Smooth muscle cell (in vitro differentiated cells): ENCODE results near the gene TMEM44. TPM values are rescaled to one million over a fixed set of nuclear protein-coding genes. Genes with fewer than 3 reads are reported as not detected.

Experiments
- DNase-seq: peaks from one replicate; lab custom pipeline; 2025; ENCODE audit not compliant: unreplicated experiment; lab: John Stamatoyannopoulos, UW
- H2AFZ ChIP-seq: fragments of 200-600 bp; sonication (generic); 2 replicates; pipeline ENCODE4 v1.6.0; 2016; ENCODE audit warnings: antibody characterized with exemption, low read depth, mild to moderate bottlenecking
- H3F3A ChIP-seq: fragments of 200-600 bp; sonication (generic); 2 replicates; pipeline ENCODE4 v1.6.0; 2017; ENCODE audit warnings: antibody characterized with exemption, low read depth
- H3K27ac ChIP-seq: fragments of 200-600 bp; sonication (generic); 2 replicates; pipeline ENCODE4 v1.5.1; 2016; ENCODE audit warnings: low read depth, mild to moderate bottlenecking
- H3K27me3 ChIP-seq: fragments of 200-600 bp; sonication (generic); 2 replicates; pipeline ENCODE4 v1.6.1; 2016; ENCODE audit warnings: low read depth, mild to moderate bottlenecking
- H3K36me3 ChIP-seq: fragments of 200-600 bp; sonication (generic); 2 replicates; pipeline ENCODE4 v1.5.1; 2016; ENCODE audit warnings: low read depth
- H3K4me1 ChIP-seq: fragments of 200-600 bp; sonication (generic); 2 replicates; pipeline ENCODE4 v1.5.1; 2016; ENCODE audit warnings: low read depth
- H3K4me2 ChIP-seq: fragments of 200-600 bp; sonication (generic); 2 replicates; pipeline ENCODE4 v1.6.0; 2016; ENCODE audit warnings: mild to moderate bottlenecking
- H3K4me3 ChIP-seq: fragments of 200-600 bp; sonication (generic); 2 replicates; pipeline ENCODE4 v1.5.1; 2016; ENCODE audit warnings: mild to moderate bottlenecking
- H3K79me2 ChIP-seq: fragments of 200-600 bp; sonication (generic); 2 replicates; pipeline ENCODE4 v1.6.0; 2016; ENCODE audit warnings: low read depth, mild to moderate bottlenecking
- H3K9ac ChIP-seq: fragments of 200-600 bp; sonication (generic); 2 replicates; pipeline ENCODE4 v1.6.0; 2016; ENCODE audit warnings: low read depth
- H3K9me3 ChIP-seq: fragments of 200-600 bp; sonication (generic); replicated peaks from 2 replicates; pipeline ENCODE4 v1.5.1; 2016; ENCODE audit warnings: low read depth
- H4K20me1 ChIP-seq: fragments of 200-600 bp; sonication (generic); 2 replicates; pipeline ENCODE4 v1.6.0; 2016; ENCODE audit warnings: low read depth
- WGBS: methylation state at CpG from one replicate; pipeline ENCODE4 v1.1.7; 2016; ENCODE audit warnings: low lambda C conversion rate; 5-methylcytosine and 5-hydroxymethylcytosine counted together
- polyA plus RNA-seq: library from polyadenylated mRNA; unstranded; fragments of >200 nt; fragmentation: Nextera tagmentation; extraction: Ambion mirVana; gene quantifications from 2 replicates; pipeline ENCODE4 v1.2.1, GENCODE V29; 2016
- total RNA-seq: library from RNA; depleted of rRNA; stranded (reverse); fragments of >200 nt; gene quantifications from 2 replicates; pipeline ENCODE4 v1.2.3, GENCODE V29; 2014
- TF ChIP-seq, protein P1 (sequence below): fragments of 200-600 bp; sonication (generic); IDR thresholded peaks from 2 replicates; pipeline ENCODE4 v1.5.1; 2017; ENCODE audit warnings: borderline replicate concordance, mild to moderate bottlenecking, antibody characterized with exemption; ENCODE audit not compliant: insufficient read depth, poor library complexity, severe bottlenecking

TMEM44 gene
- total and polyA plus RNA-seq, 2 experiments from 2014 or later, result 12.7 to 18.4 TPM

- H3K27ac ChIP-seq, result no peak overlapping the region
- no peaks in the 10 kb centered on the region for H3K27me3 ChIP-seq
- no peaks in the 10 kb centered on the region for H4K20me1 ChIP-seq
- H3K4me3 ChIP-seq, result no peak overlapping the region
- H3K9ac ChIP-seq, result no peak overlapping the region
- no peaks in the 10 kb centered on the region for H3K4me1 ChIP-seq
- DNase-seq, result no peak
- no peak overlapping the region for H3K4me2 ChIP-seq
- H3F3A ChIP-seq, result no peaks in the 10 kb centered on the region
- no peaks in the 10 kb centered on the region for H3K9me3 ChIP-seq
- no peaks in the 10 kb centered on the region for H3K79me2 ChIP-seq
- WGBS, result 100% methylated on average over 6 of the region's 7 CpGs
- TF ChIP-seq, protein P1, sequence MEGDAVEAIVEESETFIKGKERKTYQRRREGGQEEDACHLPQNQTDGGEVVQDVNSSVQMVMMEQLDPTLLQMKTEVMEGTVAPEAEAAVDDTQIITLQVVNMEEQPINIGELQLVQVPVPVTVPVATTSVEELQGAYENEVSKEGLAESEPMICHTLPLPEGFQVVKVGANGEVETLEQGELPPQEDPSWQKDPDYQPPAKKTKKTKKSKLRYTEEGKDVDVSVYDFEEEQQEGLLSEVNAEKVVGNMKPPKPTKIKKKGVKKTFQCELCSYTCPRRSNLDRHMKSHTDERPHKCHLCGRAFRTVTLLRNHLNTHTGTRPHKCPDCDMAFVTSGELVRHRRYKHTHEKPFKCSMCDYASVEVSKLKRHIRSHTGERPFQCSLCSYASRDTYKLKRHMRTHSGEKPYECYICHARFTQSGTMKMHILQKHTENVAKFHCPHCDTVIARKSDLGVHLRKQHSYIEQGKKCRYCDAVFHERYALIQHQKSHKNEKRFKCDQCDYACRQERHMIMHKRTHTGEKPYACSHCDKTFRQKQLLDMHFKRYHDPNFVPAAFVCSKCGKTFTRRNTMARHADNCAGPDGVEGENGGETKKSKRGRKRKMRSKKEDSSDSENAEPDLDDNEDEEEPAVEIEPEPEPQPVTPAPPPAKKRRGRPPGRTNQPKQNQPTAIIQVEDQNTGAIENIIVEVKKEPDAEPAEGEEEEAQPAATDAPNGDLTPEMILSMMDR, result no peak
- H3K36me3 ChIP-seq, result no peaks in the 10 kb centered on the region
- H2AFZ ChIP-seq, result no peak overlapping the region
Observed at GRCh38 chr3:194620196-194620595, 13.0 kb downstream of the TMEM44 start.

GRCh38 chr3:194619741-194620140, 13.5 kb downstream of the TMEM44 start:
- H3K27ac ChIP-seq, result no peak overlapping the region
- no peaks in the 10 kb centered on the region for H3K4me1 ChIP-seq
- DNase-seq, result no peak
- H3F3A ChIP-seq, result no peaks in the 10 kb centered on the region
- H3K27me3 ChIP-seq, result no peaks in the 10 kb centered on the region
- TF ChIP-seq, protein P1, result no peak
- H3K36me3 ChIP-seq, result no peaks in the 10 kb centered on the region
- H3K79me2 ChIP-seq, result no peaks in the 10 kb centered on the region
- H4K20me1 ChIP-seq, result no peaks in the 10 kb centered on the region
- no peaks in the 10 kb centered on the region for H3K9me3 ChIP-seq
- H2AFZ ChIP-seq, result no peak overlapping the region
- WGBS, result 93% methylated on average over 9 of the region's 9 CpGs
- H3K4me2 ChIP-seq, result no peak overlapping the region
- no peak overlapping the region for H3K9ac ChIP-seq
- no peak overlapping the region for H3K4me3 ChIP-seq

GRCh38 chr3:194618858-194619608, 14.2 kb downstream of the TMEM44 start:
- Histone ChIP-seq H3K4me3 (no peak overlapping the region), H2AFZ (no peak overlapping the region), H3K79me2 (no peaks in the 10 kb centered on the region), H3F3A (no peaks in the 10 kb centered on the region), H3K4me1 (no peaks in the 10 kb centered on the region), H3K4me2 (no peak overlapping the region), H3K9ac (no peak overlapping the region), H3K9me3 (no peaks in the 10 kb centered on the region), H3K27me3 (no peaks in the 10 kb centered on the region), H3K36me3 (no peaks in the 10 kb centered on the region), H3K27ac (no peak overlapping the region), H4K20me1 (no peaks in the 10 kb centered on the region)
- 90% methylated on average over 23 of the region's 23 CpGs for WGBS
- DNase-seq, result no peak
- TF ChIP-seq, protein P1, result no peak

GRCh38 chr3:194617827-194618226, 15.4 kb downstream of the TMEM44 start:
- H3K4me1 ChIP-seq, result no peaks in the 10 kb centered on the region
- no peak for DNase-seq
- no peaks in the 10 kb centered on the region for H3K9me3 ChIP-seq
- H3K4me2 ChIP-seq, result no peak overlapping the region
- H3K27ac ChIP-seq, result no peak overlapping the region
- H3F3A ChIP-seq, result no peaks in the 10 kb centered on the region
- H3K4me3 ChIP-seq, result no peak overlapping the region
- H2AFZ ChIP-seq, result no peak overlapping the region
- no peaks in the 10 kb centered on the region for H4K20me1 ChIP-seq
- TF ChIP-seq, protein P1, result no peak
- no peak overlapping the region for H3K9ac ChIP-seq
- WGBS, result 90% methylated on average over 9 of the region's 9 CpGs
- no peaks in the 10 kb centered on the region for H3K36me3 ChIP-seq
- H3K79me2 ChIP-seq, result no peaks in the 10 kb centered on the region
- no peaks in the 10 kb centered on the region for H3K27me3 ChIP-seq
